Ovary (tissue), 9 donors: ENCODE measurements around the gene TCEANC2. TPM values are rescaled to one million over a fixed set of nuclear protein-coding genes. Genes with fewer than 3 reads are reported as not detected.

Source experiments
- DNase-seq, 5 donors: peaks; one replicate each; pipeline ENCODE4 v3.0.0-alpha.2; 2019 to 2020
- H3K27ac ChIP-seq, 2 donors: fragments of 200-600 bp; one replicate each; pipeline versions ENCODE4 v1.5.1 to v1.8.0; 2019 to 2022
- H3K27me3 ChIP-seq: fragments of 200-600 bp; one replicate; pipeline ENCODE4 v1.8.0; 2022
- H3K36me3 ChIP-seq: fragments of 200-600 bp; sonication (generic); one replicate; pipeline ENCODE4 v1.5.1; 2019
- H3K4me1 ChIP-seq: one replicate; pipeline ENCODE4 v1.8.1; 2013; ENCODE audit warnings: mild to moderate bottlenecking, moderate library complexity; ENCODE audit not compliant: insufficient read depth
- H3K4me3 ChIP-seq: fragments of 200-600 bp; sonication (generic); one replicate; pipeline ENCODE4 v1.5.1; 2017
- H3K9me3 ChIP-seq, 2 donors: fragments of 200-600 bp in 1 of 2; sonication (generic) in 1 of 2; one replicate each; pipeline versions ENCODE4 v1.5.1 to v1.8.1; 2013 to 2019; ENCODE audit warnings: mild to moderate bottlenecking in 1 of 2, moderate library complexity in 1 of 2
- EP300 ChIP-seq: sonication (generic); formaldehyde crosslinking; IDR thresholded peaks from one replicate; pipeline ENCODE4 v1.6.1; 2017; ENCODE audit warnings: antibody characterized with exemption
- POLR2A ChIP-seq: fragments of 450-650 bp; IDR thresholded peaks from one replicate; pipeline ENCODE4 v1.6.1; 2017; ENCODE audit warnings: antibody characterized with exemption, mild to moderate bottlenecking, moderate library complexity
- WGBS, 3 donors: extraction: QIAGEN DNeasy Blood & Tissue Kit in 1 of 3; methylation state at CpG; one replicate each; pipeline versions ENCODE4 v1.1.5 to v1.1.7; 2013 to 2017; 5-methylcytosine and 5-hydroxymethylcytosine counted together
- intact Hi-C, 4 donors: fragments of 100-400 bp; cut with DNase I; formaldehyde crosslinking; loops; one replicate each; pipeline versions ENCODE4 v1.11.0 to v1.15.1; 2022 to 2023
- polyA plus RNA-seq, 2 donors: library from polyadenylated mRNA; stranded (reverse); fragments of 200-250 nt in 1 of 2; fragments of 350-450 nt in 1 of 2; fragmentation: Illumina TruSeq in 1 of 2; extraction: RNeasy Lipid Tissue Mini Kit (QIAGEN cat#74804) in 1 of 2; gene quantifications; one replicate each; pipeline ENCODE4 v1.2.3, GENCODE V29; 2013 to 2014
- total RNA-seq, 7 donors: library from RNA; depleted of rRNA in 2 of 7; stranded (reverse); fragments of >200 nt in 2 of 7; fragmentation: NEBNext Ultra II Directional in 3 of 7; extraction: Animal tissue kit (Norgen Biotek cat#: 25700) in 3 of 7; gene quantifications; one replicate each; pipeline versions ENCODE4 v1.1.0 to v1.2.4, GENCODE V29; 2016 to 2023
- TF ChIP-seq, protein P1 (sequence below), 3 donors: fragments of 450-650 bp in 2 of 3; fragments of 200-600 bp in 1 of 3; IDR thresholded peaks; one replicate each; pipeline versions ENCODE4 v1.5.1 to v1.8.0; 2016 to 2022; ENCODE audit warnings: antibody characterized with exemption in 3 of 3, mild to moderate bottlenecking in 1 of 3
- donor health status: DM: no; HTN: no; CAD: no; lungs with moderate emphysema.
- donor health status: DM: no; HTN: no; CAD: no.
- donor health status: Bipolar disorder and iron deficiency.
- donor health status: DM: yes; HTN: yes; CAD: no.
- donor health status: DM: no; HTN: no; CAD: no.
- donor health status: DM: yes; HTN: yes; CAD: no.

Gene TCEANC2
- total and polyA plus RNA-seq, 9 donors = 1.8 to 5.2 (median 3.0) TPM

DNA sequence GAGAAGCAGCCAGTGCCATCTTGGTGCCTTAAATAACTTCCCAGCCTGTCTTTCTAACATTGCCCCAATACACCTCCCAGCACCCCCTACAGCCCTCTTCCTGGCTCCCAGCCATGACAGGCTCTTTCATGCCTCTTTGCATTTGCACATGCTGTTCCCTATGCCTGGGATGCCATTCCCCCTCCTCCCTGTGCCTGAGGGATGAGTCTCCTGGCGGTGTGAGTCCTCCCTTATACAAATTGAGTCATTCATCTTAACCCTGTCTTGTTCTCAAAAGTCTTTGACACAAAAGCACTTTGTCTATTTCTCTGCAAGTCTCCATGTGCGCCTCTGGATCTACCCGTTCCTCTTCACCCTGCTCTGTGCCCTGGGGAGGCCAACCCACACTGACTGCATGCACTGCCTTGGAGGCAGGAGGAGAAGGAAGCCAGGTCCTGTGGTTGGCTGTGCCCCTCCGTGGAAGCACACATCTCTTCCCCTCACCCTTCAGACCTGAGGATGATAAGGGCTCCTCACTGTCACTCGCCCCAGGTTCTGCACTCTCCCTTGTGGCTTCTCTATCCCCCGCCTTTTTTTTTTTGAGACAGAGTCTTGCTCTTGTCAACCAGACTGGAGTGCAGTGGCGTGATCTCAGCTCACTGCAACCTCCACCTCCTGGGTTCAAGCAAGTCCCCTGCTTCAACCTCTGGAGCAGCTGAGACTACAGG lies 74.3 kb downstream of the TCEANC2 start:
- Histone ChIP-seq H3K9me3 (no peaks in the 10 kb centered on the region), H3K27ac (no peak overlapping the region), H3K4me3 (no peak overlapping the region), H3K27me3 (no peaks in the 10 kb centered on the region), H3K36me3 (no peaks in the 10 kb centered on the region), H3K4me1 (no peaks in the 10 kb centered on the region)
- intact Hi-C loops = loop anchor here in 2 of 4 donors (10.0 kb wide), 2 partner anchors 277 to 357 kb away; partner anchors contain the start of gene SSBP3 (in 1 of the 2)
- DNase-seq = no peak
- WGBS, 3 donors = 89 to 92% (median 90%) methylated on average over 7 of the region's 7 CpGs
- TF ChIP-seq POLR2A = no peak
- no peak for TF ChIP-seq EP300
- TF ChIP-seq, protein P1, sequence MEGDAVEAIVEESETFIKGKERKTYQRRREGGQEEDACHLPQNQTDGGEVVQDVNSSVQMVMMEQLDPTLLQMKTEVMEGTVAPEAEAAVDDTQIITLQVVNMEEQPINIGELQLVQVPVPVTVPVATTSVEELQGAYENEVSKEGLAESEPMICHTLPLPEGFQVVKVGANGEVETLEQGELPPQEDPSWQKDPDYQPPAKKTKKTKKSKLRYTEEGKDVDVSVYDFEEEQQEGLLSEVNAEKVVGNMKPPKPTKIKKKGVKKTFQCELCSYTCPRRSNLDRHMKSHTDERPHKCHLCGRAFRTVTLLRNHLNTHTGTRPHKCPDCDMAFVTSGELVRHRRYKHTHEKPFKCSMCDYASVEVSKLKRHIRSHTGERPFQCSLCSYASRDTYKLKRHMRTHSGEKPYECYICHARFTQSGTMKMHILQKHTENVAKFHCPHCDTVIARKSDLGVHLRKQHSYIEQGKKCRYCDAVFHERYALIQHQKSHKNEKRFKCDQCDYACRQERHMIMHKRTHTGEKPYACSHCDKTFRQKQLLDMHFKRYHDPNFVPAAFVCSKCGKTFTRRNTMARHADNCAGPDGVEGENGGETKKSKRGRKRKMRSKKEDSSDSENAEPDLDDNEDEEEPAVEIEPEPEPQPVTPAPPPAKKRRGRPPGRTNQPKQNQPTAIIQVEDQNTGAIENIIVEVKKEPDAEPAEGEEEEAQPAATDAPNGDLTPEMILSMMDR (IDR thresholded peaks at IDR 0.05) = no peak

DNA sequence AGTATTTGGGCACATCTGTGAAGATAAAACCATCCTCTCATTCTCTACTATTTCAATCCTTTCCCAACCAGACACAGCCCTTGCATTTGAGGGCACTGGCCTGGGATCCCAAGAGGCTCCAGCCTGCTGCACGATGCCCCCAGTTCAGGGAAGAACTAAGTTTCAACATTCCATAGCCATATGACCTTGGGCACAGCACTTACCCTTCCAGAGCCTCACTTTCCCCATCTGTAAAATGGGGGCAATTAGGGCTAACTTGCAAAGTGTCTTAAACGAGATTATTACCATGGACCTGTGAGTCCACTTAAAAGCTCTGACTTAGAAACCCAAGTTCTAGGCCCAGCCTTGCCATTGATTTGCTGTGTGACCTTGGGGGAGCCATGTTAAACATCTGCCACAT lies 76.5 kb downstream of the TCEANC2 start:
- Histone ChIP-seq H3K4me1 (no peaks in the 10 kb centered on the region), H3K9me3 (no peaks in the 10 kb centered on the region), H3K4me3 (no peak overlapping the region), H3K27ac (no peak overlapping the region), H3K27me3 (no peaks in the 10 kb centered on the region), H3K36me3 (no peaks in the 10 kb centered on the region)
- intact Hi-C loops = loop anchor here in 2 of 4 donors (10.0 kb wide), 2 partner anchors 275 to 355 kb away; partner anchors contain the start of gene SSBP3 (in 1 of the 2)
- TF ChIP-seq EP300 = no peak
- TF ChIP-seq POLR2A = no peak
- TF ChIP-seq, protein P1 (IDR thresholded peaks at IDR 0.05) = no peak
- 83 to 92% (median 83%) methylated on average over 2 of the region's 2 CpGs for WGBS, 3 donors
- no peak for DNase-seq

DNA sequence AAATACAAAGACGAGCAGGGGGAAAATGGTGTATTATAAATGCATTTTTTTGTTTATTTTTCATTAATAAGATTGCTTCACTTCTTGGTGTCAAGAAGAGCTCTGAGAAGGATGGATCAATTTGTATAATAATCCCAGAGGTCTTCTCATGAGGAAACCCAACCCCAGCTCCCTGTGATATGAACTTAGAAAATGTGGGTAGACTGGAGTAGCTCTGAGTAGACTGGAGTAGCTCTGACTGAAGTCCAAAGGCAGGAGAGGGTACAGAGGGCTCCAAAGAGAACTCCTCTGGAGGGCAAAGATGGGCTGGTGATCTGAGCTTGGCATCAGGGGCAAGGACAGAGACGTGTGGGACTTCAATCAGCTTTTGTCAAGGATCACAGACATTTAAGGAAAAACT lies 78.0 kb downstream of the TCEANC2 start:
- no peak overlapping the region for H3K4me3 ChIP-seq
- TF ChIP-seq EP300 (no peak), POLR2A (no peak)
- TF ChIP-seq, protein P1 (IDR thresholded peaks at IDR 0.05) = no peak
- H3K4me1 ChIP-seq = peaks cover 1% of the 10 kb centered on the region
- H3K36me3 ChIP-seq = no peaks in the 10 kb centered on the region
- no peak for DNase-seq
- no peaks in the 10 kb centered on the region for H3K27me3 ChIP-seq
- WGBS, 3 donors = 87 to 91% (median 90%) methylated on average over 2 of the region's 2 CpGs
- H3K27ac ChIP-seq = no peak overlapping the region
- intact Hi-C loops = no loop called here
- H3K9me3 ChIP-seq = no peaks in the 10 kb centered on the region

DNA sequence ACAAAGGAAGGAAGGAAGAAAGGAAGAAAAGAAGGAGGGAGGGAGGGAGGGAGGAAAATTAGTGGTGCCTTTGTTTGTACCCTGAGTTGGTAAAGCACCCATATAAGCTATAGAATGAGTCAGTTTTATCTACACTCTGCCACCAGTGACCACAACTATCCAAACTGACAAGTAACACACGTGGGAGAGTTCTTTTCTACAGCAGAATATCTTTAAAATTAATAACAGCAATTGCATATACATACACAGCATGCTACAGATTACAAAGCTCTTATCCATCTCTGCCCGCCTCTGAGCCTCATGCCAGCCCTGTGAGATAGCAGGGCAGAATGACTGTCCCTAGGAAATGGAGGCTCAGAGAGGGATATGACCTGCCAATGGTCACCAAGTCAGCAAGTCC lies 79.1 kb downstream of the TCEANC2 start:
- TF ChIP-seq EP300 (no peak), POLR2A (no peak)
- TF ChIP-seq, protein P1 (IDR thresholded peaks at IDR 0.05) = no peak
- WGBS, 3 donors = 65 to 76% (median 67%) methylated on average over 2 of the region's 2 CpGs
- Histone ChIP-seq H3K9me3 (no peaks in the 10 kb centered on the region), H3K36me3 (no peaks in the 10 kb centered on the region), H3K4me1 (peaks cover 4% of the 10 kb centered on the region), H3K27me3 (no peaks in the 10 kb centered on the region), H3K27ac (no peak overlapping the region), H3K4me3 (no peak overlapping the region)
- intact Hi-C loops = no loop called here
- DNase-seq = no peak
